Endometrial microvascular endothelial cells (primary cell): ENCODE data around the gene LTO1. TPM values are rescaled to one million over a fixed set of nuclear protein-coding genes. Genes with fewer than 3 reads are reported as not detected.
"Not testable (repeated sequence)": the region's sequence is repeated elsewhere in the genome, so short reads cannot be mapped to it uniquely, and the experiment has no call there.

Source experiments
- in situ Hi-C: cut with HindIII; loops from 2 replicates; pipeline ENCODE4 v1.10.0; 2017; ENCODE audit warnings: low sequenced_read_pairs, low pct_unique_long_range_greater_than_20kb; ENCODE audit errors: inconsistent ontology term
- total RNA-seq: library from RNA; depleted of rRNA; stranded (reverse); fragments of >200 nt; gene quantifications from one replicate; pipeline ENCODE4 v1.2.3, GENCODE V29; 2015; ENCODE audit errors: inconsistent ontology term

LTO1 gene
- total RNA-seq, 1 donor from 2014 or later = 18.4 TPM

GRCh38 chr11:69625476-69625875 is 49.7 kb downstream of the LTO1 start:
- in situ Hi-C loops = no loop called here

- in situ Hi-C loops = no loop called here
These were observed 50.9 kb downstream of the LTO1 start for GRCh38 chr11:69624293-69624692.

DNA sequence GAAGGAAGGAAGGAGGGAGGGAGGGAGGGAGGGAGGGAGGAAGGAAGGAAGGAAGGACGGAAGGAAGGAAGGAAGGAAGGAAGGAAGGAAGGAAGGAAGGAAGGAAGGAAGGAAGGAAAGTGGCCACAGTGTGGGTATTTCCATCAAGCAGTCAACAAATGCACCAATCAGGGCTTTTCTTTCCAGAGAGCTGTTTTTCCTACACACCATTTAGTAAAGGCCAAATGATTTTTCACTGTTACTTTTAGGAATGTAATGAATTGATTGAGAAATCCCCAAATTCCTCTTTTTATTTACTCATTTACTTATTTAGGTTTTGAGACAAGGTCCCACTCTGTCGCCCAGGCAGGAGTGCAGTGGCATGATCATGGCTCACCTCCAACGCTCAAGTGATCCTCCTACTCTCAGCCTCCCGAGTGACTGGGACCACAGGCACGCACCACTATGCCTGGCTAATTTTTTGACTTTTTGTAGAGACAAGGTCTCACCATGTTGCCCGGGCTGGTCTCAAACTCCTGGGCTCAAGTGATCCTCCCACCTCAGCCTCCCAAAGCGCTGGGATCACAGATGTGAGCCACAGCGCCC is 53.0 kb downstream of the LTO1 start:
- in situ Hi-C loops = not testable (repeated sequence)

DNA sequence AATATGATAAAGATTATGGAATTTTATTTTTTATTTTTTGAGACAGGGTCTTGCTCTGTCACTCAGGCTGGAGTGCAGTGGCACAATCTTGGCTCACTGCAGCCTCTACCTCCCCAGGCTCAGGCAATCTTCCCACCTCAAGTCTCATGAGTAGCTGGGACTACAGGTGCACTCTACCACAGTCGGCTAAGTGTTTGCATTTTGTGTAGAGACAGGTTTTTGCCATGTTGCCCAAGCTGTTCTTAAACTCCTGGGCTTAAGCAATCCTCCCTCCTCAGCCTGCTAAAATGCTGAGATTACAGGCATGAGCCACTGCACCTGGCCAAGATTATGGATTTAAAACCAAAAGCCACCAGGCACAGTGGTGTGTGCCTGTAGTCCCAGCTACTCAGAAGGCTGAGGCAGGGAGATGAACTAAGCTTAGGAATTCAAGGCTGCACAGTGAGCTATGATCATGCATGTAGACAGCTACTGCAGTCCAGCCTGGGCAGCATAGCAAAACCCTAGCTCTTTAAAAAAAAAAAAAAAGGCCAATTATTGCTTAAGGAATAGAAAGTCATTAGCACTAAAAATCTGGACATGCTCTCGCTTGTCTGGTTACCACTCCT is 54.4 kb downstream of the LTO1 start:
- in situ Hi-C loops = no loop called here

- in situ Hi-C loops = no loop called here
These were observed 56.9 kb downstream of the LTO1 start for GRCh38 chr11:69618237-69618636.

DNA sequence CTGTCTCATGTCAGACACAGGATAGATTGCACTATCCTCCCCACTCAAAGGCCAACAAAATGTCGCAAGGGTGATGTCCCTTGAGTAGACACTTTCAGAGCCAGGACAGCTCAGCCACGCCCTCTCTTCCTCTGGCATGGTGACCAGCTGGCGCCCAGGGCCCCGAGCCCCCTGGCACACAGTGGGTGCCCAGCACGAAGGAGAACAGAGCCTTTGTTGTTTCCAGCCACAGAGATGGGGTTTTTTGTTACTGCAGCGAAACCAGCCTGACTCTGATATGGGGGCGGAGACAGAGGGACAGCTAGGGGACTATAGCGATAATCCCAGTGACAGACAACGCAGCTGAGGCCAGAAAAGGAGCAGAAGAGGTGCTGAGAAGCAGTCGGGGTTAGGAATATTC is 57.5 kb downstream of the LTO1 start:
- in situ Hi-C loops = no loop called here

- in situ Hi-C loops = no loop called here
These were observed 57.9 kb downstream of the LTO1 start for GRCh38 chr11:69617220-69617619.

Other genes with a start within 250 kb of the LTO1 start
- not detected for gene LINC01488, start 193.7 kb downstream of the LTO1 start, total RNA-seq
- gene CCND1, start 34.2 kb downstream of the LTO1 start, total RNA-seq = 339 TPM
- gene FGF19, start 28.7 kb upstream of the LTO1 start, total RNA-seq = not detected
- not detected for gene FGF4, start 100.0 kb upstream of the LTO1 start, total RNA-seq
- not detected for gene FGF3, start 144.1 kb upstream of the LTO1 start, total RNA-seq